ENCODE measurements around the gene SLCO3A1. TPM values are rescaled to one million over a fixed set of nuclear protein-coding genes. Genes with fewer than 3 reads are reported as not detected.

SLCO3A1 gene
- total and polyA plus RNA-seq, 4 donors = 1.6 to 3.6 (median 2.4) TPM

GRCh38 chr15:91938136-91938535 is 84.6 kb downstream of the SLCO3A1 start (continued):
- TF ChIP-seq, protein P1, sequence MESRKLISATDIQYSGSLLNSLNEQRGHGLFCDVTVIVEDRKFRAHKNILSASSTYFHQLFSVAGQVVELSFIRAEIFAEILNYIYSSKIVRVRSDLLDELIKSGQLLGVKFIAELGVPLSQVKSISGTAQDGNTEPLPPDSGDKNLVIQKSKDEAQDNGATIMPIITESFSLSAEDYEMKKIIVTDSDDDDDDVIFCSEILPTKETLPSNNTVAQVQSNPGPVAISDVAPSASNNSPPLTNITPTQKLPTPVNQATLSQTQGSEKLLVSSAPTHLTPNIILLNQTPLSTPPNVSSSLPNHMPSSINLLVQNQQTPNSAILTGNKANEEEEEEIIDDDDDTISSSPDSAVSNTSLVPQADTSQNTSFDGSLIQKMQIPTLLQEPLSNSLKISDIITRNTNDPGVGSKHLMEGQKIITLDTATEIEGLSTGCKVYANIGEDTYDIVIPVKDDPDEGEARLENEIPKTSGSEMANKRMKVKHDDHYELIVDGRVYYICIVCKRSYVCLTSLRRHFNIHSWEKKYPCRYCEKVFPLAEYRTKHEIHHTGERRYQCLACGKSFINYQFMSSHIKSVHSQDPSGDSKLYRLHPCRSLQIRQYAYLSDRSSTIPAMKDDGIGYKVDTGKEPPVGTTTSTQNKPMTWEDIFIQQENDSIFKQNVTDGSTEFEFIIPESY (IDR thresholded peaks at IDR 0.05) = no peak
- TF ChIP-seq EGR1 (IDR thresholded peaks at IDR 0.05; ENCODE audit: low read depth in 2 of 2) = no peak
- TF ChIP-seq YY1 (IDR thresholded peaks at IDR 0.05) = no peak
- TF ChIP-seq SP1 (IDR thresholded peaks at IDR 0.05) = no peak
- TF ChIP-seq, protein P2, sequence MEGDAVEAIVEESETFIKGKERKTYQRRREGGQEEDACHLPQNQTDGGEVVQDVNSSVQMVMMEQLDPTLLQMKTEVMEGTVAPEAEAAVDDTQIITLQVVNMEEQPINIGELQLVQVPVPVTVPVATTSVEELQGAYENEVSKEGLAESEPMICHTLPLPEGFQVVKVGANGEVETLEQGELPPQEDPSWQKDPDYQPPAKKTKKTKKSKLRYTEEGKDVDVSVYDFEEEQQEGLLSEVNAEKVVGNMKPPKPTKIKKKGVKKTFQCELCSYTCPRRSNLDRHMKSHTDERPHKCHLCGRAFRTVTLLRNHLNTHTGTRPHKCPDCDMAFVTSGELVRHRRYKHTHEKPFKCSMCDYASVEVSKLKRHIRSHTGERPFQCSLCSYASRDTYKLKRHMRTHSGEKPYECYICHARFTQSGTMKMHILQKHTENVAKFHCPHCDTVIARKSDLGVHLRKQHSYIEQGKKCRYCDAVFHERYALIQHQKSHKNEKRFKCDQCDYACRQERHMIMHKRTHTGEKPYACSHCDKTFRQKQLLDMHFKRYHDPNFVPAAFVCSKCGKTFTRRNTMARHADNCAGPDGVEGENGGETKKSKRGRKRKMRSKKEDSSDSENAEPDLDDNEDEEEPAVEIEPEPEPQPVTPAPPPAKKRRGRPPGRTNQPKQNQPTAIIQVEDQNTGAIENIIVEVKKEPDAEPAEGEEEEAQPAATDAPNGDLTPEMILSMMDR (IDR thresholded peaks at IDR 0.05; ENCODE audit: low read depth, low read length, missing input control) = no peak
- TF ChIP-seq FOXA1 (IDR thresholded peaks at IDR 0.05) = no peak

DNA sequence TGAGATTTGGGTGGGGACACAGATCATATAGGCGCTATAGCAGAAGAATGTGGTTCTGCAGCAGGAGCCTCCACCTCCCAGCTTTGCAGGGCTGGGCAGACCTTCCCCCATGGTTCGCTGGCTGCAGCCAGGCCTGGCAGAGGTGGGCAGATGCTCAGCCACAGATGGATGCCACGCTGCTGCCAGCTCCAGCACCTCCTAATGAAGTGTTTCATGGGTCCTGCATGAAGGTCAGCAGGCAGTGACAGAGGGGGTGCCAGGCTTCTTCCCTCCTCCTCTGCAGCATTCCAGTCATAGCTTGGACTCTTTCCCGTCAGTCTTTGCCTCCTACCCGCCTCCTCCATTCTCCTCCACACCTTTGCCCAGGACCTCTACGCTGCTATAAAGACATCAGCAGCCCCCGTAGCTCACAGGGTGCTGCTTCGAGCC is 85.9 kb downstream of the SLCO3A1 start:
- Histone ChIP-seq H3K4me3 (ENCODE audit: low read depth in 1 of 3, low read length in 3 of 3) (no peak overlapping the region), H3K27me3 (ENCODE audit: control insufficient read depth in 4 of 4, insufficient read depth in 4 of 4, low read length in 3 of 4) (no peaks in the 10 kb centered on the region), H3K9me3 (ENCODE audit: control insufficient read depth in 4 of 4, low read length in 3 of 4) (no peaks in the 10 kb centered on the region), H3K4me1 (ENCODE audit: control insufficient read depth in 4 of 4, insufficient read depth in 4 of 4, low read length in 3 of 4) (peaks cover 7 to 28% (median 16%) of the 10 kb centered on the region in 4 donors), H3K36me3 (ENCODE audit: control insufficient read depth in 4 of 4, insufficient read depth in 3 of 4, low read depth in 1 of 4, low read length in 3 of 4) (no peaks in the 10 kb centered on the region), H3K27ac (ENCODE audit: low read depth in 1 of 2, low read length in 2 of 2) (no peak overlapping the region), H3K9ac (ENCODE audit: low read depth in 1 of 2, low read length in 2 of 2) (no peak overlapping the region)
- DNase-seq (ENCODE audit: low spot score) = no peak
- 92% methylated on average over 8 of the region's 8 CpGs for WGBS
- TF ChIP-seq FOXA2 (IDR thresholded peaks at IDR 0.05) (no peak), HNF4G (IDR thresholded peaks at IDR 0.05) (no peak), NR2F2 (IDR thresholded peaks at IDR 0.05) (no peak), HNF4A (conservative IDR thresholded peaks at IDR 0.05) (no peak)
- TF ChIP-seq, protein P1 (IDR thresholded peaks at IDR 0.05) = no peak
- TF ChIP-seq, protein P2 (IDR thresholded peaks at IDR 0.05; ENCODE audit: low read depth, low read length, missing input control) = no peak
- TF ChIP-seq, protein P3, sequence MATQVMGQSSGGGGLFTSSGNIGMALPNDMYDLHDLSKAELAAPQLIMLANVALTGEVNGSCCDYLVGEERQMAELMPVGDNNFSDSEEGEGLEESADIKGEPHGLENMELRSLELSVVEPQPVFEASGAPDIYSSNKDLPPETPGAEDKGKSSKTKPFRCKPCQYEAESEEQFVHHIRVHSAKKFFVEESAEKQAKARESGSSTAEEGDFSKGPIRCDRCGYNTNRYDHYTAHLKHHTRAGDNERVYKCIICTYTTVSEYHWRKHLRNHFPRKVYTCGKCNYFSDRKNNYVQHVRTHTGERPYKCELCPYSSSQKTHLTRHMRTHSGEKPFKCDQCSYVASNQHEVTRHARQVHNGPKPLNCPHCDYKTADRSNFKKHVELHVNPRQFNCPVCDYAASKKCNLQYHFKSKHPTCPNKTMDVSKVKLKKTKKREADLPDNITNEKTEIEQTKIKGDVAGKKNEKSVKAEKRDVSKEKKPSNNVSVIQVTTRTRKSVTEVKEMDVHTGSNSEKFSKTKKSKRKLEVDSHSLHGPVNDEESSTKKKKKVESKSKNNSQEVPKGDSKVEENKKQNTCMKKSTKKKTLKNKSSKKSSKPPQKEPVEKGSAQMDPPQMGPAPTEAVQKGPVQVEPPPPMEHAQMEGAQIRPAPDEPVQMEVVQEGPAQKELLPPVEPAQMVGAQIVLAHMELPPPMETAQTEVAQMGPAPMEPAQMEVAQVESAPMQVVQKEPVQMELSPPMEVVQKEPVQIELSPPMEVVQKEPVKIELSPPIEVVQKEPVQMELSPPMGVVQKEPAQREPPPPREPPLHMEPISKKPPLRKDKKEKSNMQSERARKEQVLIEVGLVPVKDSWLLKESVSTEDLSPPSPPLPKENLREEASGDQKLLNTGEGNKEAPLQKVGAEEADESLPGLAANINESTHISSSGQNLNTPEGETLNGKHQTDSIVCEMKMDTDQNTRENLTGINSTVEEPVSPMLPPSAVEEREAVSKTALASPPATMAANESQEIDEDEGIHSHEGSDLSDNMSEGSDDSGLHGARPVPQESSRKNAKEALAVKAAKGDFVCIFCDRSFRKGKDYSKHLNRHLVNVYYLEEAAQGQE (IDR thresholded peaks at IDR 0.05) = no peak
